ENCODE measurements around the gene MRGPRG.
"Not testable (repeated sequence)": the region's sequence is repeated elsewhere in the genome, so short reads cannot be mapped to it uniquely, and the experiment has no call there.

The MRGPRG gene

GRCh38 chr11:3218483-3219280 is at the start of gene MRGPRG:
TSS of gene MRGPRG (minus strand) at chr11:3218813. CDS start at chr11:3218813, 0 bp downstream.
- no peak for DNase-seq (ENCODE audit: low read depth in 2 of 2)

GRCh38 chr11:3262548-3262947 is 43.9 kb upstream of the MRGPRG start:
- DNase-seq (ENCODE audit: low read depth in 2 of 2) = not testable (repeated sequence)

GRCh38 chr11:3261831-3262230 is 43.2 kb upstream of the MRGPRG start:
- not testable (repeated sequence) for DNase-seq (ENCODE audit: low read depth in 2 of 2)

GRCh38 chr11:3257509-3257908 is 38.9 kb upstream of the MRGPRG start:
- not testable (repeated sequence) for DNase-seq (ENCODE audit: low read depth in 2 of 2)

GRCh38 chr11:3255241-3255640 is 36.6 kb upstream of the MRGPRG start:
- DNase-seq (ENCODE audit: low read depth in 2 of 2) = not testable (repeated sequence)

GRCh38 chr11:3254773-3255172 is 36.2 kb upstream of the MRGPRG start:
- not testable (repeated sequence) for DNase-seq (ENCODE audit: low read depth in 2 of 2)

GRCh38 chr11:3245071-3245470 is 26.5 kb upstream of the MRGPRG start:
- no peak for DNase-seq (ENCODE audit: low read depth in 2 of 2)

- DNase-seq (ENCODE audit: low read depth in 2 of 2) = no peak
These were observed 25.3 kb upstream of the MRGPRG start for GRCh38 chr11:3243880-3244279.

- DNase-seq (ENCODE audit: low read depth in 2 of 2) = no peak
These were observed 18.5 kb upstream of the MRGPRG start for GRCh38 chr11:3237119-3237518.

- DNase-seq (ENCODE audit: low read depth in 2 of 2) = no peak
These were observed 16.2 kb upstream of the MRGPRG start for GRCh38 chr11:3234846-3235245.

- DNase-seq (ENCODE audit: low read depth in 2 of 2) = no peak
These were observed 14.3 kb upstream of the MRGPRG start for GRCh38 chr11:3232956-3233355.

GRCh38 chr11:3231851-3232744 is 13.5 kb upstream of the MRGPRG start, which contains the start of gene MRGPRE:
TSS of gene MRGPRE (minus strand) at chr11:3232417. CDS start at chr11:3228799, 3,618 bp downstream.
- DNase-seq (ENCODE audit: low read depth in 2 of 2) = no peak

GRCh38 chr11:3231550-3231850 is 12.9 kb upstream of the MRGPRG start:
- DNase-seq (ENCODE audit: low read depth in 2 of 2) = no peak

GRCh38 chr11:3230636-3231549 is 12.3 kb upstream of the MRGPRG start:
- DNase-seq (ENCODE audit: low read depth in 2 of 2) = no peak

GRCh38 chr11:3229673-3230630 is 11.3 kb upstream of the MRGPRG start:
- no peak for DNase-seq (ENCODE audit: low read depth in 2 of 2)

GRCh38 chr11:3228445-3228829 is 9.8 kb upstream of the MRGPRG start:
- no peak for DNase-seq (ENCODE audit: low read depth in 2 of 2)

GRCh38 chr11:3227568-3228444 is 9.2 kb upstream of the MRGPRG start:
- no peak for DNase-seq (ENCODE audit: low read depth in 2 of 2)

- DNase-seq (ENCODE audit: low read depth in 2 of 2) = no peak
These were observed 8.4 kb upstream of the MRGPRG start for GRCh38 chr11:3226846-3227567.

All from stimulated activated CD8-positive, alpha-beta memory T cell treated with anti-CD3 and anti-CD28 coated beads, Interleukin-15, amount 100 ng/mL, for 4 hours (primary cell).